Liver (tissue), 9 donors: ENCODE data around the gene SLC18A3. TPM values are rescaled to one million over a fixed set of nuclear protein-coding genes. Genes with fewer than 3 reads are reported as not detected.

Experiments used
- DNase-seq: peaks from one replicate; pipeline ENCODE4 v3.0.0-alpha.2; 2017; ENCODE audit warnings: low spot score
- H3K27ac ChIP-seq, 2 donors: one replicate each; pipeline ENCODE4 v1.7.0; 2013; ENCODE audit warnings: inconsistent platforms in 2 of 2, low read length in 2 of 2, control low read depth in 1 of 2, low read depth in 1 of 2, mild to moderate bottlenecking in 1 of 2
- H3K27me3 ChIP-seq, 4 donors: one replicate each; pipeline versions ENCODE4 v1.6.1 to v1.7.0; 2013; ENCODE audit warnings: low read length in 3 of 4, inconsistent platforms in 1 of 4, mild to moderate bottlenecking in 1 of 4, moderate library complexity in 1 of 4; ENCODE audit not compliant: control insufficient read depth in 4 of 4, insufficient read depth in 4 of 4
- H3K36me3 ChIP-seq, 4 donors: one replicate each; pipeline versions ENCODE4 v1.6.1 to v1.7.0; 2013; ENCODE audit warnings: low read length in 3 of 4, mild to moderate bottlenecking in 3 of 4, low read depth in 1 of 4, moderate library complexity in 1 of 4; ENCODE audit not compliant: control insufficient read depth in 4 of 4, insufficient read depth in 3 of 4
- H3K4me1 ChIP-seq, 4 donors: one replicate each; pipeline versions ENCODE4 v1.6.1 to v1.7.0; 2013; ENCODE audit warnings: low read length in 3 of 4, mild to moderate bottlenecking in 3 of 4, moderate library complexity in 1 of 4; ENCODE audit not compliant: control insufficient read depth in 4 of 4, insufficient read depth in 4 of 4
- H3K4me3 ChIP-seq, 3 donors: one replicate each; pipeline versions ENCODE4 v1.6.1 to v1.7.0; 2013; ENCODE audit warnings: low read length in 3 of 3, control low read depth in 1 of 3, low read depth in 1 of 3, mild to moderate bottlenecking in 1 of 3
- H3K9ac ChIP-seq, 2 donors: one replicate each; pipeline ENCODE4 v1.7.0; 2013; ENCODE audit warnings: low read length in 2 of 2, mild to moderate bottlenecking in 2 of 2, moderate library complexity in 2 of 2, control low read depth in 1 of 2, low read depth in 1 of 2
- H3K9me3 ChIP-seq, 4 donors: one replicate each; pipeline versions ENCODE4 v1.6.1 to v1.7.0; 2013; ENCODE audit warnings: low read length in 3 of 4; ENCODE audit not compliant: control insufficient read depth in 4 of 4
- EGR1 ChIP-seq, 2 donors: IDR thresholded peaks; 2 replicates each; pipeline ENCODE4 v1.6.1; 2016 to 2018; ENCODE audit warnings: antibody characterized with exemption in 2 of 2, low read depth in 2 of 2
- GABPA ChIP-seq, 2 donors: IDR thresholded peaks in 1 of 2; conservative IDR thresholded peaks in 1 of 2; 2 replicates each; pipeline ENCODE4 v1.6.1; 2016; ENCODE audit warnings: antibody characterized with exemption in 2 of 2, mild to moderate bottlenecking in 1 of 2, moderate library complexity in 1 of 2
- HNF4A ChIP-seq, 2 donors: conservative IDR thresholded peaks; 2 replicates each; pipeline ENCODE4 v1.6.1; 2016; ENCODE audit warnings: antibody characterized with exemption in 2 of 2, mild to moderate bottlenecking in 2 of 2
- HNF4G ChIP-seq: IDR thresholded peaks from 2 replicates; pipeline ENCODE4 v1.6.1; 2016; ENCODE audit warnings: antibody characterized with exemption
- JUND ChIP-seq, 2 donors: IDR thresholded peaks; 2 replicates each; pipeline ENCODE4 v1.6.1; 2016; ENCODE audit warnings: antibody characterized with exemption in 2 of 2
- NR2F2 ChIP-seq: IDR thresholded peaks from 2 replicates; pipeline ENCODE4 v1.6.1; 2016; ENCODE audit warnings: antibody characterized with exemption
- RAD21 ChIP-seq, 2 donors: IDR thresholded peaks; 2 replicates each; pipeline ENCODE4 v1.6.1; 2016; ENCODE audit warnings: antibody characterized with exemption in 2 of 2, mild to moderate bottlenecking in 2 of 2
- RXRA ChIP-seq, 2 donors: IDR thresholded peaks; 2 replicates each; pipeline ENCODE4 v1.6.1; 2017 to 2018; ENCODE audit warnings: antibody characterized with exemption in 2 of 2, mild to moderate bottlenecking in 1 of 2
- SP1 ChIP-seq: IDR thresholded peaks from 2 replicates; pipeline ENCODE4 v1.6.1; 2018; ENCODE audit warnings: antibody characterized with exemption, mild to moderate bottlenecking
- TAF1 ChIP-seq: conservative IDR thresholded peaks from 2 replicates; pipeline ENCODE4 v1.6.1; 2016; ENCODE audit warnings: antibody characterized with exemption, mild to moderate bottlenecking
- YY1 ChIP-seq: IDR thresholded peaks from 2 replicates; pipeline ENCODE4 v1.6.1; 2016; ENCODE audit warnings: antibody characterized with exemption, mild to moderate bottlenecking
- WGBS: extraction: QIAGEN DNeasy Blood & Tissue Kit; methylation state at CpG from one replicate; pipeline ENCODE4 v1.1.7; 2013; 5-methylcytosine and 5-hydroxymethylcytosine counted together
- polyA plus RNA-seq, 2 donors: library from polyadenylated mRNA; stranded (reverse) in 1 of 2; unstranded in 1 of 2; fragments of 200-250 nt in 1 of 2; fragments of >200 nt in 1 of 2; fragmentation: Nextera tagmentation in 1 of 2; extraction: Ambion mirVana in 1 of 2; gene quantifications; one replicate each; pipeline versions ENCODE4 v1.2.1 to v1.2.3, GENCODE V29; 2013 to 2015
- total RNA-seq, 2 donors: library from RNA; depleted of rRNA; stranded (reverse); fragments of >200 nt; gene quantifications; one replicate each; pipeline ENCODE4 v1.2.3, GENCODE V29; 2014
- TF ChIP-seq, protein P1 (sequence below): IDR thresholded peaks from 2 replicates; pipeline ENCODE4 v1.6.1; 2016; ENCODE audit warnings: antibody characterized with exemption, mild to moderate bottlenecking
- TF ChIP-seq, protein P2 (sequence below): IDR thresholded peaks from 2 replicates; pipeline ENCODE4 v1.6.1; 2016; ENCODE audit warnings: antibody characterized with exemption
- TF ChIP-seq, protein P3 (sequence below): fragments of 150-350 bp; IDR thresholded peaks from 2 replicates; pipeline ENCODE4 v1.5.1; 2017; ENCODE audit warnings: improper control_type of control experiment, low read depth, low read length; ENCODE audit not compliant: missing input control
- donor health status: healthy.
- donor health status: healthy.
- donor health status: healthy.
- donor health status: healthy.
- donor health status: healthy.

Gene SLC18A3
- total and polyA plus RNA-seq, 4 donors: not detected

DNA sequence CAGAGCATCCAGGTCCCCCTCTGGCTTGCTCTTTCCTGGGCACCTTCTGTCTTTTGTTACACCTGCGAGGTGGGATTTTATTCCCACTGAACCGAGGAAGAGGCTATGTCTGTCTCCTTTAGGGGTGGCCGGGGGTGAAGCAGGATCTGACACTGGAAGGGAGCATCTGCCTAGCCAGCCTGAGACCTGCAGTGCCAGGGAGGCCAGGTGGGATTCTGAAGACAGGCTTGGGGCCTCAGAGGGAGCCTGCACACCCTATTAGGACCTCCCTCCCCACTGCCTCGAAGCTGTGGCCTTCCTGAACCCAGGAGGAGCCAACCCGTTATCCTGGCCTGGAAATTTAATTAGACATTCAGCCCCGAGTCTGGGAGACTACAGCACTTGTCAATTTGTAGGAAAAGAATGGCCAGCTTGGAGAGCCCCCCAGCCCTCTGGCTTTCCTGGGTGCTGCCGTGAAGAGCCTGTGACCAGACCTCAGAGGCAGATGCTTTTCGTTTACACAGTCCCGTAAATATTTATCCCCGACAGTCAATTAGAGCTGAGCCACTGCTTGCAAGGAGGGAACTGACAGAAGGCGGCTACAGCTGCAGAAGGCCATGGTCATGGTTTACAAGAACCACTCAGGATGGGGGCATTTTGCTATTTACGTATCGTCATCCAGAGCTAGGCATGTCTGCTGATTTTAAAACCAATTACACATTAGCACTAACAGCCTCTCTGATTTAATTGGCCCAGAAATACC lies 23.4 kb downstream of the SLC18A3 start:
- DNase-seq: no peak
- Histone ChIP-seq H3K27ac (no peak overlapping the region), H3K36me3 (no peaks in the 10 kb centered on the region), H3K27me3 (peaks cover 0 to 3% (median 0%) of the 10 kb centered on the region in 4 donors), H3K9me3 (no peaks in the 10 kb centered on the region), H3K4me1 (no peaks in the 10 kb centered on the region), H3K9ac (no peak overlapping the region), H3K4me3 (no peak overlapping the region)
- TF ChIP-seq SP1: no peak
- TF ChIP-seq, protein P1, sequence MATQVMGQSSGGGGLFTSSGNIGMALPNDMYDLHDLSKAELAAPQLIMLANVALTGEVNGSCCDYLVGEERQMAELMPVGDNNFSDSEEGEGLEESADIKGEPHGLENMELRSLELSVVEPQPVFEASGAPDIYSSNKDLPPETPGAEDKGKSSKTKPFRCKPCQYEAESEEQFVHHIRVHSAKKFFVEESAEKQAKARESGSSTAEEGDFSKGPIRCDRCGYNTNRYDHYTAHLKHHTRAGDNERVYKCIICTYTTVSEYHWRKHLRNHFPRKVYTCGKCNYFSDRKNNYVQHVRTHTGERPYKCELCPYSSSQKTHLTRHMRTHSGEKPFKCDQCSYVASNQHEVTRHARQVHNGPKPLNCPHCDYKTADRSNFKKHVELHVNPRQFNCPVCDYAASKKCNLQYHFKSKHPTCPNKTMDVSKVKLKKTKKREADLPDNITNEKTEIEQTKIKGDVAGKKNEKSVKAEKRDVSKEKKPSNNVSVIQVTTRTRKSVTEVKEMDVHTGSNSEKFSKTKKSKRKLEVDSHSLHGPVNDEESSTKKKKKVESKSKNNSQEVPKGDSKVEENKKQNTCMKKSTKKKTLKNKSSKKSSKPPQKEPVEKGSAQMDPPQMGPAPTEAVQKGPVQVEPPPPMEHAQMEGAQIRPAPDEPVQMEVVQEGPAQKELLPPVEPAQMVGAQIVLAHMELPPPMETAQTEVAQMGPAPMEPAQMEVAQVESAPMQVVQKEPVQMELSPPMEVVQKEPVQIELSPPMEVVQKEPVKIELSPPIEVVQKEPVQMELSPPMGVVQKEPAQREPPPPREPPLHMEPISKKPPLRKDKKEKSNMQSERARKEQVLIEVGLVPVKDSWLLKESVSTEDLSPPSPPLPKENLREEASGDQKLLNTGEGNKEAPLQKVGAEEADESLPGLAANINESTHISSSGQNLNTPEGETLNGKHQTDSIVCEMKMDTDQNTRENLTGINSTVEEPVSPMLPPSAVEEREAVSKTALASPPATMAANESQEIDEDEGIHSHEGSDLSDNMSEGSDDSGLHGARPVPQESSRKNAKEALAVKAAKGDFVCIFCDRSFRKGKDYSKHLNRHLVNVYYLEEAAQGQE: no peak
- 54% methylated on average over 13 of the region's 13 CpGs for WGBS

DNA sequence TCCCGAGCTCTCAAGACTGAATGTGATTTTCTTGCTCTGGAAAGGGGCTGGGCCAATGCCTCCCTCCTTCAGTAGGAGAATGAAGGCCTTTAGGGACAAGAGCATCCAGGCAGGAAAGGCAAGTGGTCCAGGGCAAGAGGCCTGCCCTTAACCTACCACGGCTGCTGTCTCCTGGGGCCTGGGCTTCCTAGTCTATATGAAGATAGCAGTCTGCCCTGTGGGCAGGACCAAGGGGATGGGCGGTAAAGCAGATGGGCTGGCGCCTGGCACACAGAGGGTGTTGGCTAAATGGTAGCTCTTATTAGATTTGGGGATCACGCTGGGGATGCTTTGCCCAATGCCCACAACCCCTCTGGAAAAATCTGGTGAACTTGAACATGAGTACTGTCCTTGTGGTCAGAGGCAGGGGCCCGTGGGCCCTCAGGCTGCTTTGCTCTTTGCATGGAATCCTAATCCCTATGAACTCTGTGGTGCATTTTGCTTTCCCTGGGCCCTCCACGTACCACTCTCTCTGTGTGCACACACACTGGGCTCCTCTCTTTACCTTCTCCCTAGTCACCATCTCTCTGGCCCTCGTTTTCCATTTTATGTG lies 24.1 kb downstream of the SLC18A3 start:
- TF ChIP-seq HNF4A (conservative IDR thresholded peaks at IDR 0.05) (no peak), EGR1 (IDR thresholded peaks at IDR 0.05; ENCODE audit: low read depth in 2 of 2) (no peak), SP1 (no peak), RXRA (IDR thresholded peaks at IDR 0.05) (no peak), GABPA (IDR thresholded peaks at IDR 0.05 in 1 of 2, conservative IDR thresholded peaks at IDR 0.05 in 1 of 2) (no peak), HNF4G (no peak)
- TF ChIP-seq, protein P2, sequence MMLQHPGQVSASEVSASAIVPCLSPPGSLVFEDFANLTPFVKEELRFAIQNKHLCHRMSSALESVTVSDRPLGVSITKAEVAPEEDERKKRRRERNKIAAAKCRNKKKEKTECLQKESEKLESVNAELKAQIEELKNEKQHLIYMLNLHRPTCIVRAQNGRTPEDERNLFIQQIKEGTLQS: no peak
- H3K4me1 ChIP-seq: no peaks in the 10 kb centered on the region
- no peaks in the 10 kb centered on the region for H3K36me3 ChIP-seq
- no peak overlapping the region for H3K27ac ChIP-seq
- 75% methylated on average over 8 of the region's 8 CpGs for WGBS
- no peak for DNase-seq
- no peak overlapping the region for H3K9ac ChIP-seq
- peaks cover 0 to 3% (median 0%) of the 10 kb centered on the region in 4 donors for H3K27me3 ChIP-seq
- H3K4me3 ChIP-seq: no peak overlapping the region
- no peaks in the 10 kb centered on the region for H3K9me3 ChIP-seq

DNA sequence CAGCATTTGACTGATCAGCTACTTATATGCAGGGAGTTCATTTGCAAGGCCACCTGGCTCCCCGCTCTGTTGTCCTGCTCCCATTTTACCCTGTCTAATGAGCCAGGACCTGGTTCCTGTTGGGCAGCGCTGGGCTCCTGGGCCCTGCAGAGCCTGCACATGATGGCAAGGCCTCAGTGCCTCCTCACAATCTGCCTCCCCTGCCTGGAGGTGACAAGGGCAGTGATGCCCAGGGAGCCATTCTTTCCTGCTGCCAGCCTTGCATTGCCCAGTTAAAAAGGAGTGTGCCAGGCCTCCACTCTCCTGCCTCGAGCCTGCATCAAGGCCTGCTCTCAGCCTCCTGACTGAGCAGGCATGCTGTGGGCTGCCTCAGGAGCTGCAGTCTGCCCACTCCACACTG lies 32.2 kb downstream of the SLC18A3 start:
- DNase-seq: no peak
- H3K9ac ChIP-seq: no peak overlapping the region
- H3K27ac ChIP-seq: no peak overlapping the region
- H3K9me3 ChIP-seq: peaks cover 0 to 3% (median 0%) of the 10 kb centered on the region in 4 donors
- H3K4me3 ChIP-seq: no peak overlapping the region
- TF ChIP-seq EGR1 (IDR thresholded peaks at IDR 0.05; ENCODE audit: low read depth in 2 of 2) (no peak), RAD21 (IDR thresholded peaks at IDR 0.05) (no peak), RXRA (IDR thresholded peaks at IDR 0.05) (no peak), JUND (IDR thresholded peaks at IDR 0.05) (no peak), SP1 (no peak), YY1 (no peak), NR2F2 (no peak), TAF1 (no peak)
- TF ChIP-seq, protein P1: no peak
- TF ChIP-seq, protein P3, sequence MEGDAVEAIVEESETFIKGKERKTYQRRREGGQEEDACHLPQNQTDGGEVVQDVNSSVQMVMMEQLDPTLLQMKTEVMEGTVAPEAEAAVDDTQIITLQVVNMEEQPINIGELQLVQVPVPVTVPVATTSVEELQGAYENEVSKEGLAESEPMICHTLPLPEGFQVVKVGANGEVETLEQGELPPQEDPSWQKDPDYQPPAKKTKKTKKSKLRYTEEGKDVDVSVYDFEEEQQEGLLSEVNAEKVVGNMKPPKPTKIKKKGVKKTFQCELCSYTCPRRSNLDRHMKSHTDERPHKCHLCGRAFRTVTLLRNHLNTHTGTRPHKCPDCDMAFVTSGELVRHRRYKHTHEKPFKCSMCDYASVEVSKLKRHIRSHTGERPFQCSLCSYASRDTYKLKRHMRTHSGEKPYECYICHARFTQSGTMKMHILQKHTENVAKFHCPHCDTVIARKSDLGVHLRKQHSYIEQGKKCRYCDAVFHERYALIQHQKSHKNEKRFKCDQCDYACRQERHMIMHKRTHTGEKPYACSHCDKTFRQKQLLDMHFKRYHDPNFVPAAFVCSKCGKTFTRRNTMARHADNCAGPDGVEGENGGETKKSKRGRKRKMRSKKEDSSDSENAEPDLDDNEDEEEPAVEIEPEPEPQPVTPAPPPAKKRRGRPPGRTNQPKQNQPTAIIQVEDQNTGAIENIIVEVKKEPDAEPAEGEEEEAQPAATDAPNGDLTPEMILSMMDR: no peak
- no peaks in the 10 kb centered on the region for H3K4me1 ChIP-seq
- no peaks in the 10 kb centered on the region for H3K36me3 ChIP-seq
- 86% methylated on average over 3 of the region's 3 CpGs for WGBS
- peaks cover 0 to 9% (median 2%) of the 10 kb centered on the region in 4 donors for H3K27me3 ChIP-seq
